LHCN-M2 (cell line): ENCODE data around the gene PCCA. TPM values are rescaled to one million over a fixed set of nuclear protein-coding genes. Genes with fewer than 3 reads are reported as not detected.
"Not testable (repeated sequence)": the region's sequence is repeated elsewhere in the genome, so short reads cannot be mapped to it uniquely, and the experiment has no call there.

Experiments
- DNase-seq: peaks from one replicate; pipeline ENCODE4 v3.0.0-alpha.2; 2012; ENCODE audit warnings: low read depth
- polyA plus RNA-seq: library from polyadenylated mRNA; unstranded; fragments of >200 nt; gene quantifications from one replicate; pipeline ENCODE4 v1.2.1, GENCODE V29; 2012; ENCODE audit warnings: missing spikeins
- total RNA-seq: library from RNA; depleted of rRNA; stranded (reverse); fragments of >200 nt; gene quantifications from 2 replicates; pipeline ENCODE4 v1.2.3, GENCODE V29; 2014; rRNA removed

The PCCA gene, protein sequence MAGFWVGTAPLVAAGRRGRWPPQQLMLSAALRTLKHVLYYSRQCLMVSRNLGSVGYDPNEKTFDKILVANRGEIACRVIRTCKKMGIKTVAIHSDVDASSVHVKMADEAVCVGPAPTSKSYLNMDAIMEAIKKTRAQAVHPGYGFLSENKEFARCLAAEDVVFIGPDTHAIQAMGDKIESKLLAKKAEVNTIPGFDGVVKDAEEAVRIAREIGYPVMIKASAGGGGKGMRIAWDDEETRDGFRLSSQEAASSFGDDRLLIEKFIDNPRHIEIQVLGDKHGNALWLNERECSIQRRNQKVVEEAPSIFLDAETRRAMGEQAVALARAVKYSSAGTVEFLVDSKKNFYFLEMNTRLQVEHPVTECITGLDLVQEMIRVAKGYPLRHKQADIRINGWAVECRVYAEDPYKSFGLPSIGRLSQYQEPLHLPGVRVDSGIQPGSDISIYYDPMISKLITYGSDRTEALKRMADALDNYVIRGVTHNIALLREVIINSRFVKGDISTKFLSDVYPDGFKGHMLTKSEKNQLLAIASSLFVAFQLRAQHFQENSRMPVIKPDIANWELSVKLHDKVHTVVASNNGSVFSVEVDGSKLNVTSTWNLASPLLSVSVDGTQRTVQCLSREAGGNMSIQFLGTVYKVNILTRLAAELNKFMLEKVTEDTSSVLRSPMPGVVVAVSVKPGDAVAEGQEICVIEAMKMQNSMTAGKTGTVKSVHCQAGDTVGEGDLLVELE
- total RNA-seq, result 7.9 and 10.5 TPM in 2 replicates
- polyA plus RNA-seq, result 6.3 TPM

DNA sequence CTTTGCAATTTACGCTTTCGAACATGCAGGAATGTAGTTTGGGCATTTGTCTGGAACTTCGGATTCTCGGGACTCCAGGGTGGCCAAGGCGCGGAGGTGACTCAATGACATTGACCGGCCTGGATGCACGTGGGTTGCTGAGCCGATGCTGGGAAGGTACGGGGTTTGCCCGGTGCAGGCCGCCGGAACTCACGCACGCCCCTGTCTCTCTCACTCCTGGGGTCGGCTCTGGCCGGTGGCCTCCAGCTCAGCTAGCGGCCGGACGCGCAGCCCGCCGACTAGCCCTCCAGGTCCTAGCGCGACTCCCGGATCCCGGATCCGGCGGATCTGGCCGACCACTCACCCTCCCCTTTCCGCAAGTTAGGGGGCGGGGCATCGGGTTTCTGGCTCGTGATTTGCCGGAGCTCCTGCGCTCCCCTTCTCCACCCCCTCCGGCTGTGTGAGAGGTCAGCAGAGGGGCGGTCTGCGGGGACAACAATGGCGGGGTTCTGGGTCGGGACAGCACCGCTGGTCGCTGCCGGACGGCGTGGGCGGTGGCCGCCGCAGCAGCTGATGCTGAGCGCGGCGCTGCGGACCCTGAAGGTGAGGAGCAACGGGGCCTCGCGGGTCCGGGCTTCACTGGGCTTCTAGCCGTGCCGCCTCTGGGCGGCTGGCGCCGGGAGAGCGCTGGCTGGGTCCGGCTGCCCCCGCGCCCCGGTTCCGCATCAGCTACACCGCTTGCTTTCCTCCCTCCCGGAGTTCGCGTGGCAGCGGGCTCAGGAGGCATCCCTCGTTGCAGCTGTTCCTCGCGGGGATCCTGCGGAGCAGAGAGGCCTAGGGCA lies at the start of gene PCCA:
PCCA (plus strand) TSS at position 450 of the 821 bp plus-strand sequence; CDS start at position 478, 28 bp downstream.
- DNase-seq, result peak; percentile 95

DNA sequence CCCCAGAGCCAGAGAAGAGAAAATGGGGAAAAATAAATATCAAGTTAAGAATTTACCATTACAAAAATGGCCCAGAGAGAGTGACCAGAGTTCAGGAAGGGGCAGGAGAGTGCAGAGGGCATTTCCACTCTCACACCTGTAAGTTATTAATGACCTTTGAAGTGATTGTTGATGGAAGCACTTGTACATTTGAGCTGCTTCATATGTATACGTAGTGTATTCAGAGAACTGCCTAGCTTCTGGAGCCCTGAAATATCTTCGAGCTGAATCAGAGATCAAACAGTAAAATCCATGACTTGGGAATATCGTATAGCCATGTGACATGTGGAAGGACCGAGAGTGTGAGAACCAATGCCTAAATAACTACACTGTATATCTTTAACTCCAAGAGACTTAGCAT lies 49.2 kb upstream of the PCCA start:
- DNase-seq, result no peak

DNA sequence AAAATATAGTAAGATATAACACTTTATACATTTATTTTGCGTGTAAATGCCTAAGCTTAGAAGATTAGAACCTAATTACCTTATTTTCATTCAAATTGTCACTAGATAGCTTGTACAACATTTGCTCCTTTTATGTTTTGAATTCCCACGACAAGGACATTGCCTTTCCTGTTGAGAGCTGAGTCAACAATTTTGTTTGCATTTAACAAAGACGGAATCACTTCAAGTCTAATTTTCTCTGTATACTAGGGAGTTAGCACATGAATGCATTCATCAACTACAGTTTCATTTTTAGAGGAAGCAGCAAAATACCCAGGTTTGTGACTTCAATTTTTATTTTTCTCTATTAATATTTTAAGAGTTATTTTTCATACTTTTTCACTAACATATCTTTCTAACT lies 48.7 kb upstream of the PCCA start:
- no peak for DNase-seq

DNA sequence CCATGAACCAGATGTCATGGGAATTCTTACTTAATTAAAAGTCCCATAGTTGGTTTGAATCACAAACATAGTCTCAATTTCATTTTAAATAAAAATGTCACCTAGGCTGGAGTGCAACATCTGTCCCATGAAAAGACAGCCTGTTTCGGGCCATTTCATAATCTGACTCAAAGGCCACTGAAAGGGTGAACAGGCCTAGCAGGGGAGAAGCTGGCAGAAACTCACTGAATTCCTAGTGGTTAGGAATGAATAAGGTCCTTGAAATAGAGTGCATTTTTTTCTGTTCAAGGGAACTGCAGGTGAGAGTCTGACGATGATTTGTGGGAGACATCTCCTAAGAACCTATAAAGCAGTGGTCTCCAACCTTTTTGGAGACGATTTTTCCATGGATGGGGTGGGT lies 44.0 kb upstream of the PCCA start:
- DNase-seq, result no peak

DNA sequence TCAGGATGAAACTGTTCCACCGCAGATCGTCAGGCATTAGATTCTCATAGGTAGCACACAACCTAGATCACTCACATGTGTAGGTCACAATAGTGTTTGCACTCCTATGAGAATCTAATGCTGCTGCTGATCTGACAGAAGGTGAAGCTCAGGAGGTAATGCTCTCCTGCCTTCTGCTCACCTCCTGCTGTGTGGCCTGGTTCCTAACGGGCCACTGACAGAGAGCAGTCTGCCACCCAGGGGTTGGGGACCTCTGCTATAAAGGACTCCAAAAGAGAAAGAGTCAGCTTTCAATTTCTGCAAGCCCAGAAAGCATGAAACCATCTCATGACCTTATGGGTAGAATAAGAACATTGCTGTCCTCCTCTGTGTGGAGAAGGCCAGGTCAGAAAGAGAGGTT lies 43.5 kb upstream of the PCCA start:
- DNase-seq, result no peak

DNA sequence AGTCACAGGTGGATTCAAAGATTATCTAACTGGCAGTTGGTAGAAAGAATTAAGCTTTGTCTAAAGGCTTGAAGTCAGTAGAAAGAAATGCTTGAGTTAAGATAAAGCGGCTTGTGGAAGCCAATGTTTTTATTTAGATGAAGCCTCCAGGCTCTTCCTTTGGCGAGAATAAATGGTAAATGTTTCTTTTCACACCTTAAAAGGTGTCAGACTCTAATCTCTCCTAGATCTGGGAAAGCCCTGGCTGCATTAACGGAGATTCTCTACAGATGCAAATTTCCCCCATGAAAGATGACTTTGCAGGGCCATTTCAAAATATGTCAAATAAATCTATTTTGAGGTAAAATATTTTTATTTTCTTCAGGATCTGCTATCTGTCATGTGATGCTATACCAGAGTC lies 37.8 kb upstream of the PCCA start:
- no peak for DNase-seq

DNA sequence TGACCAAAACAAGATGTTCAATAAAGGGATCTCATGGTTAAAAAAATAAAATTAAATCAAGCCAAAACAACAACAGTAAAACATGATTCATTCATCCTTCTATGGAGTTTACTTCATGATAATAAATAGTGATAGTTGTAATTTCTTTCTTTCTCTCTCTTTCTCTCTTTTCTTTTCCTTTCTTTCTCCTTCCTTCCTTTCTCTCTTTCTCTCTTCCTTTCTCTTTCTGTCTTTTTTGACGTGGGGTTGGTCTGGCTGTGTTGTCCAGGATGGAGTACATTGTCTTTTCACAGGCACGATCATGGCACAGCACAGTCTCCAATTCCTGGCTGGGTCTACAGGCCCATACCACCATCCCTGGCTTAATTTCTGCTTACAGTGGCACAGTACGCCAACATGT lies 29.1 kb upstream of the PCCA start:
- DNase-seq, result no peak

DNA sequence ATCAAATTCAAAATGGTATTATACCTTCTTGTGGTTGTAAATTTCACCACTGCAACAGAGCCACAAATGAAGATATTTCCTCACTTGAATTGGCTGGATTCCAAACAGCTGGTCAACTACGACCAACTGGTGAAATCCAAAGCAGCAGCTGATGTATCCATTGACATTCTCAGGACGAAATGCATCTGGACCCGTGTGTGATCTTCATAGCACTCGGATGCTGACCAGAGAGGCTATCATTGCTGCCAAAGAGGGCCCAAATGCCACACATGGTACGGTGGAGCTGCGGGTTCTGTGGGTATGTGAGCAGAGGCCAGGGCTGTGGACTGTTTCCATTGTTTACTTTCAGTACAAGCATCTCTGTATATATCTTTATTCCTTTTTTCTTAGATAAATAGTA lies 25.6 kb upstream of the PCCA start:
- DNase-seq, result peak; percentile 90

DNA sequence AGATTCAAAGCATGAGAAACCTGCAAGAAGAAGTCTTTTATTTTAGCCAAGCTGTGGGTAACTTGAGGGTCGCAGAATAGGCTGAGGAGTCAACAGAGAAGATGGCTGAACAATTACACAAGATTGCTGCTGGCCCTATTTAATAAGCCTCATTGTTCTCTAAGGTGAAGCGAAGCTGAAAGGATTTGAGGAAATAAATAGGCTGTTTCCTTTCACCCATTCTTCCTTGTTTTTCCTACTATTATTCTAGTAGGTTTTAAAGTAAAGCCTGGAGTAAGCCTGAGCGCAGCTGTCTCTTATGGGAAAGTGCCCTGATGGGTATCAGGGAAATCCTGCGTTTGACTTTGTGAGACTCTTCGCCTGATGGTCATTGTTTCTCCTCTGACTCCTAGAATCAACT lies 25.0 kb upstream of the PCCA start:
- no peak for DNase-seq

DNA sequence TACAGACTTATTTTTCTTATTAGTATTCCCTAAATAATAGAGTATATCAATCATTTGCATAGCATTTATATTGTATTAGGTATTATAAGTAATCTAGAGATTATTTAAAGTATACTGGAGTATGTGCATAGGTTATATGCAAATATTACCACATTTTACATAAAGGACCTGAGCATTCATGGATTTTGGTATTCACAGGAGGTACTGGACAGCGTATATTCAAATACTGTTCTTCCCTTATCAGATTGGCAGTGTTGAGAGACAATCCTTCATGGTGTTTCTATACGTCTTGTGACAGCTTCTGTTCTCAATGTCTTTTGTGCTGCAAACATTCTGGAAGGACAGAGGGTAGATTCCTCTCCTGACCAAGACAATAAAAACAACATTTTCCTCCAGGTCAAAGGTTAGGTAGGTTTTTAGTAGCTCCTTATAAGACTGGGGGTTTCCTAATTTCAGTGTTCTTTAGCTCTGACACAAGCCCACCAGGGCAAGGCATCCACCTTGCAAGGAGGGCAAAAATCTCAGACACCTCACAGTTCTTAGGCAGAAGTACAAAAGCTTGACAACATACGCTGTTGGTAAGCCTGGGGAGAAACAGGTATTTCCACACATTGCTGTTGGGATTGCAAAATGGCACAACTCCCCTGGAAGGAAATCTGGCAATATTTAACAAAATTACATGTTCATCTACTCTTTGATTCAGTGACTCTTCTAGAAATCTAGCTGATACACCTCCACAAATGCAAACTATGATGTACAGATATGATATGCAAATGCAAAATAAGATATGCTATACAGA lies 20.6 kb upstream of the PCCA start:
- DNase-seq, result no peak

DNA sequence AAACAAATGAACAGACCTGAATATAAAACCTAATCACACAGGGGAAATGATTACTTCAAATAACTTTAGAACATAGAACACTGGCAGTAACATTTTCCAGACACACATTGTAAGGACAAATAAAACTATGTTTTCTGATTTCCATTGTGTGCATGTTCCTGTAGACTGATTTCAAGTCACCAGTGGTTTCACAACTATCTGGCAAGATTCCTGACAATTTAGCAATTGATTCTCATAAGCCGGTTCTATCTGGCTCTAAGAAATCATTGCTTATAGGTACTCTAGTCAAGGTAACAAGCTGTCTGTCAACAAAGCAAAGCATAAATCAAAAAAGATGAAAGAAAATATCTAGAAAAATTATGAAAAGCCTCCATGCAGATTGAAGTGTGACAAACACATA lies 19.6 kb upstream of the PCCA start:
- DNase-seq, result peak; percentile 13

DNA sequence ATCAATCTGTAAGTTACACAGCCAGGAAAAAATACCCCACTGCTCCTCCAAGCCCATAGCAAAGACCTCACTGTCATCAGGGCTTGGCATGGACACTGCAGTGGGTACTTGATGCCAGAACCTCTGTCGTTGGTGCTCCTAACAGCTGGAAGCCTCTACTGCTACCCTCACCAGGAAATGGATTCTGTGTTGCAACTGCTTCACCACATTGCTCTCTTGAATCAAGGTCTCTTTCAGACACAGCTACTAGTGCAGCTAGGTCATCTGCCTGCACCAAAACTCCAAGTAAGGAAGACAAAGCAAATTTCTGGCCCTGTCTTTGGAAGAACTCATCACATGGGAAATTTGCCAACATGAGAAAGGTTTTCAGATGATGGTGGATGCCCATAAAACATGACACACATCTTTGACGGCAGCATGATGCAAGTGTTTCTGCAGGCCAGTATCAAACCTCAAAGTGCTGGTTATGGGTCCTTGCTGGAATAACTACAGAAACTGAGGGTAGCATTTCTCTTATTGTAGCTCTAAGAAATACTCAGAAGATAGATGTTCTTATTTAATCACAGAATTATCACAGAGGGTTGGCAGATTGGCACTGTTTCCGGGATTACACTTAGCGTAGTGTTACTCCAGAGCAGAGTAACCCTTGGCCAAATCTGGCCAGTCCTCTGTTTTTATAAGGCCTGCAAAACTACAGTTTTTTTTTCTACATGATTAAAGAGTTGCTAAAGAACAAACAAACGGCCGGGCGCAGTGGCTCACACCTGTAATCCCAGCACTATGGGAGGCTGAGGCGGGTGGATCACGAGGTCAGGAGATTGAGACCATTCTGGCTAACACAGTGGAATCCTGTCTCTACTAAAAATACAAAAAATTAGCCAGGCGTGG lies 12.9 kb upstream of the PCCA start:
- DNase-seq, result no peak

DNA sequence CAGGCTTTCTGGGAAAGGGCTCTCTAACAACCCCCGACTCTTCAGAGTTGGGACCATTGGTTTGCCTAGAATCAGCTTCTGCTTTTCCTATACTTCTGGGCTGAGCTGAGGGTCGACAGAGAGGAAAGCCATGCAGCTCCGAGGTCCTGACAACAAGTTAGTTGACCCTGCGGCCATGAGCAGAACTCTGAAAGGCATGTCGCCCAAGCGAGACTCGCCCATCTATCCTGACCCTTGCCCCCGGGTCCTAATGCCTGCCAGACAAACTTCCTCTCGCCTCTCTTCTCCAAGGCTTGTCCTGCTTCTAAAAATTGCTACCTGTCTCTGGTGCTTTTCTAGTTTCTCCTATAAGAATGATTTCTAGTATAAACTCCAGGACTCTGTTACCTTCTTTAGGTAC lies 9.9 kb upstream of the PCCA start:
- DNase-seq, result not testable (repeated sequence)

DNA sequence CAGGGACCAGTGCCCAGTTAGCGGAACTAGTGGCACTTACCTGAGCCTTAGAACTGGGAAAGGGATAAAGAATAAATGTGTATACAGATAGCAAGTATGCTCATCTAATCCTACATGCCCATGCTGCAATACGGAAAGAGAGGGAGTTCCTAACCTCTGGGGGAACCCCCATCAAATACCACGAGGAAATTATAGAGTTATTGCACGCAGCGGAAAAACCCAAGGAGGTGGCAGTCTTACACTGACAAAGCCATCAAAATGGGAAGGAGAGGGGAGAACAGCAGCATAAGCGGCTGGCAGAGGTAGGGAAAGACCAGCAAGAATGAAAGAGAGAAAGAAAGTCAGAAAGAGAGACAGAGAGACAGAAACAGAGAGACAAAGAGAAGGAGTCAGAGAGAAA lies 5.5 kb upstream of the PCCA start:
- not testable (repeated sequence) for DNase-seq

DNA sequence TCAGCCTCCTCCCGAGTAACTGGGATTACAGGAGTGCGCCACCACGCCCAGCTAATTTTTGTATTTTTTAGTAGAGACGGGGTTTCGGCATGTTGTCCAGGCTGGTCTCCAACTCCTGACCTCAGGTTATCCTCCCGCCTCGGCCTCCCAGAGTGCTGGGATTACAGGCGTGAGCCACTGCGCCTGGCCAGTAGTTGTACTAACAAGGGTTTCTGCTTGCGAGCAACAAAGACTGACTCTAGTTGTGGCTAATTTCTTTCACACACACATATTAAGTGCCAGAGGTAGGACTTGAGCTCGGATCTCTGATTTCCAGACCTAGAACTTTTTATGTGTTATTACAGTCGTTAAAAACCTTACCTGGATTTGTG lies 635 bp upstream of the PCCA start:
- DNase-seq, result no peak

DNA sequence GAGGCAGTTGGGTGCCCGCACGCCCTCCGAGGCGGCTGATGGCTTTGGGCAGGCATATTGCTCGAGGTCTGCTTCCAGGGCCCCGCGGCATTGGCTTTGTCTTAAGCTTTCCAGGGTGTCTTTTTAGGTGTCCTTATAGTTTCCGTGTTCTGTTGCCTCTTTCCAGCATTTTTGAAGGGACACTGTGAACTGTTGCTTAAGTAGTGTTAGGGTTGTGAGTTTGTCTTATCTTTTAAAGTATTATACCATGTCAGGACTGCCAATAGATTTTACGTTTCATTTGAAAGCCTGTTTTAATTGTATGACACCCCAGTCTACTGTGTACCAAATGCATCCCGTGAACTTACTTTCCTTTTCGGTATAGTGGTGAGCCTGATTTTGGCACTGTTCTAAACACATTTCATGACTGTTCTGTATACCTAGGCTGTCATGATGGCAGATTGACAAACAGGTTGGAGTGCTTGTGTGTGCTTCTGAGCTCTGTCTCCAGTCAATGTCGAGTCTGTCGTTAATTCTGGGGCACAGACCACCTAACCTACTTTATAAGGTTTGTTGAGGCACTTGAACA lies 656 bp downstream of the PCCA start:
- peak; percentile 21 for DNase-seq

DNA sequence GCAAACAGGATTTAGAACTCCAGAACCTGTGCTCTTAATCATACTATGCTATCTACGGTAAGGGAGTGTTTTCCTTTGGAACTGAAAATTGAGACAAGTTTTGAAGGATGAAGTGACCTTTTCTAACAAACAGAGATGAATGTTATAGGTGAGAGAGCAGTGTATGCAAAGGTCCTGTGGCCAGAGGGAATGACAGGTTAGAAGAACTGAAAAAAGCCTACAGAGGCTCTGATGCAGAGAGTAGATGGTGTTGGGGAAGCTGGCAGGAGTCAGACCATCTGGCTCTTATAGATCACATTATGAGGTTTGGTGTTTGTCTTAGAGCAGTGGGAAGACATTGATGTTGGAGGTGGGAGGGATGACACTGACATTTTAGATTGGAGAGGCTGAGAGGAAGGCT lies 2.0 kb downstream of the PCCA start:
- DNase-seq, result no peak

DNA sequence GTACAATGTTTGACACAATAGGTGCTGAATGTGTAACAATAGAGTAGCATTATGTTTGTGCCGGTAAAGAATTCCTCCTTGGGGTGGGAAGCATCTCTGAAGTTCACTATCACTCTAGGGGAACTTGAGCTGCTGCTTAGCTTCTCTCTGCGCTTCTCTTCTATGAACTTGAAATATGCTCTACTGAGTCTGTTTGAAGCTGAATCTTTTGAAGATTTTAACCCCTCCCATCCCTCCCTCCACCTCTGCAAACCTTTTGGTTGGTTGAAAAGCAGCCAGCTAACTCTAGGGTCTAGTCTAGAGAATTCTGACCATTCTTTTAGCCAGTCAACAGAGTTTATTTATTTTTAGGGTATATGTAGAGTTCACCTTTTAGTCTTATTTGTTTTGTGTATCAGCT lies 2.5 kb downstream of the PCCA start:
- DNase-seq, result no peak

DNA sequence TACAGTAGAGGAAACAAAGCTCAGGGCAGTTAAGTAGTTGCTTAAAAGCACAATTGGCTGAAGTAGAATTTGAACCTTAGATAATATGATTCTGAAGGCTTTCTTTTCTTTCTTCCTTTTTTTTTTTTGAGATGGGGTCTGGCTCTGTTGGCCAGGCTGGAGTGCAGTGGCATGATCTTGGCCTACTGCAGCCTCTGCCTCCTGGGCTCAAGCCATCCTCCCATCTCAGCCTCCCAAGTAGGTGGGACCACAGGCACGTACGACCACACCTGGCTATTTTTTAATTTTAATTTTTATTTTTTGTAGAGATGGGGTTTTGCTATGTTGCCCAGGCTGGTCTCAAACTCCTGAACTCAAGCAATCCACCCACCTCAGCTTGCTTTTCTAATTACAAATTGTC lies 3.4 kb downstream of the PCCA start:
- not testable (repeated sequence) for DNase-seq

DNA sequence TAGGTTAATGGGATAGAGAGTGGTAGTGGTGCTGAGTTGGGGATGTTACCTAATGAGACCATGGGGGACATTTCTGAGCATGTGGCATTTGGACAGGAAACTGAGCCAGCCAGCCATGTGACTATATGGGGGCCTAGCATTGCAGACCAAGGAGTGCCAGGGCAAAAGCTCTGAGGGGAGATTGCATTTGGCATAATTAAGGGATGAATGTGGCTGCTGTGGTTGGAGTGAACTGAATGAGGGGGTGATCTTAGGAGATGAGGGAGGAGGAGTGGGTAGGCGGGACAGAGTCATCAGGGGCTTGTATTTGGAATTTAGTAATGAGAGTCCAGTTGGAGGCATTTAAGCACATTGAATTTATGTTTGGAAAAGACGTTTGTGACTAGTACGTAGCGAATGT lies 6.6 kb downstream of the PCCA start:
- DNase-seq, result no peak
